Endothelial cell of umbilical vein (primary cell): ENCODE results near the gene CHSY1. TPM values are rescaled to one million over a fixed set of nuclear protein-coding genes. Genes with fewer than 3 reads are reported as not detected.

Experiments
- BruUV-seq: library from RNA; stranded (reverse); fragments of 400-500 nt; replicated peaks from 2 replicates; lab custom pipeline; 2021; lab: Mats Ljungman, UMichigan
- CTCF ChIA-PET: fragments of 300-600, 350-600 bp; sonication (Branson Sonifier 250); formaldehyde crosslinking; loops from one replicate; lab custom pipeline; 2021; ENCODE audit warnings: antibody characterized with exemption, inconsistent platforms; lab: Charles Lee
- POLR2A ChIA-PET: fragments of 300-600, 350-600 bp; sonication (Branson Sonifier 250); formaldehyde crosslinking; loops from one replicate; lab custom pipeline; 2021; ENCODE audit warnings: antibody characterized with exemption, inconsistent platforms; lab: Charles Lee
- DNase-seq: peaks from one replicate; pipeline ENCODE4 v3.0.0-alpha.2; 2011; ENCODE audit warnings: low read depth, low spot score
- FAIRE-seq: peaks from 2 replicates; lab custom pipeline; 2011; peaks lifted over from hg19 to GRCh38; lab: Jason Lieb, UNC
- H2AFZ ChIP-seq: 2 replicates; pipeline ENCODE4 v1.6.0; 2012; ENCODE audit warnings: low read depth, low read length, control low read depth, inconsistent platforms
- H3K27ac ChIP-seq: 2 replicates; pipeline ENCODE4 v1.5.1; 2011; ENCODE audit warnings: low read depth, mild to moderate bottlenecking, control low read depth, low read length, moderate library complexity; ENCODE audit not compliant: insufficient read depth
- H3K27me3 ChIP-seq, 2 experiments: 2 replicates each; pipeline versions ENCODE4 v1.6.0 to v1.6.1; 2011; ENCODE audit warnings: low read length in 2 of 2, mixed read lengths in 1 of 2; ENCODE audit not compliant: control insufficient read depth in 2 of 2, insufficient read depth in 2 of 2
- H3K36me3 ChIP-seq, 2 experiments: 2 replicates in 1 of 2; 3 replicates in 1 of 2; pipeline ENCODE4 v1.5.1; 2011; ENCODE audit warnings: low read length in 2 of 2, mild to moderate bottlenecking in 1 of 2, moderate library complexity in 1 of 2; ENCODE audit not compliant: control insufficient read depth in 2 of 2, insufficient read depth in 2 of 2; ENCODE audit errors: extremely low read depth in 1 of 2
- H3K4me1 ChIP-seq: 3 replicates; pipeline ENCODE4 v1.5.1; 2011; ENCODE audit warnings: mild to moderate bottlenecking, low read length; ENCODE audit not compliant: control insufficient read depth, insufficient read depth; ENCODE audit errors: extremely low read depth
- H3K4me2 ChIP-seq: 2 replicates; pipeline ENCODE4 v1.6.1; 2011; ENCODE audit warnings: low read length, control low read depth, mixed read lengths; ENCODE audit not compliant: insufficient read depth
- H3K4me3 ChIP-seq, 3 experiments: fragments of 200-600 bp in 1 of 3; sonication (generic), shearing (Covaris generic) in 1 of 3; replicated peaks in 1 of 3; 2 replicates each; pipeline ENCODE4 v1.5.1; 2011 to 2016; ENCODE audit warnings: control low read depth in 3 of 3, low read length in 3 of 3, mild to moderate bottlenecking in 2 of 3, inconsistent platforms in 1 of 3, low read depth in 1 of 3, moderate library complexity in 1 of 3; ENCODE audit not compliant: insufficient read depth in 1 of 3
- H3K79me2 ChIP-seq: 2 replicates; pipeline ENCODE4 v1.6.0; 2012; ENCODE audit warnings: low read length, inconsistent platforms; ENCODE audit not compliant: control insufficient read depth, insufficient read depth
- H3K9ac ChIP-seq: replicated peaks from 2 replicates; pipeline ENCODE3; 2011; ENCODE audit warnings: low read length, control low read depth; ENCODE audit not compliant: insufficient read depth; ENCODE audit errors: extremely low read depth
- H3K9me1 ChIP-seq: replicated peaks from 3 replicates; pipeline ENCODE4 v1.6.0; 2011; ENCODE audit warnings: mild to moderate bottlenecking, low read length; ENCODE audit not compliant: control insufficient read depth, insufficient read depth; ENCODE audit errors: extremely low read depth
- H3K9me3 ChIP-seq: replicated peaks from 2 replicates; pipeline ENCODE4 v1.5.1; 2012; ENCODE audit warnings: low read length, inconsistent platforms; ENCODE audit not compliant: control insufficient read depth, insufficient read depth
- H4K20me1 ChIP-seq: replicated peaks from 2 replicates; pipeline ENCODE3; 2011; ENCODE audit warnings: mild to moderate bottlenecking, low read length; ENCODE audit not compliant: control insufficient read depth, insufficient read depth; ENCODE audit errors: extremely low read depth
- EZH2 ChIP-seq: IDR thresholded peaks from 2 replicates; pipeline ENCODE4 v1.6.1; 2012; ENCODE audit warnings: borderline replicate concordance, low read depth, mild to moderate bottlenecking, moderate library complexity, low read length, inconsistent platforms; ENCODE audit not compliant: severe bottlenecking
- FOS ChIP-seq: IDR thresholded peaks from 2 replicates; pipeline ENCODE4 v1.6.1; 2011; ENCODE audit warnings: mild to moderate bottlenecking, low read length, moderate library complexity, borderline replicate concordance; ENCODE audit not compliant: insufficient read depth
- GATA2 ChIP-seq: IDR thresholded peaks from 2 replicates; pipeline ENCODE4 v1.7.0; 2011; ENCODE audit warnings: low read depth, mild to moderate bottlenecking, moderate library complexity, mixed read lengths, low read length; ENCODE audit not compliant: insufficient read length, insufficient read depth
- JUN ChIP-seq: IDR thresholded peaks from 2 replicates; pipeline ENCODE4 v1.6.1; 2011; ENCODE audit warnings: borderline replicate concordance, low read depth; ENCODE audit not compliant: insufficient read length, insufficient read depth
- MYC ChIP-seq: IDR thresholded peaks from one replicate; pipeline ENCODE4 v1.6.1; 2011; ENCODE audit warnings: mild to moderate bottlenecking, low read depth, low read length
- POLR2A ChIP-seq: IDR thresholded peaks from 2 replicates; pipeline ENCODE4 v1.6.1; 2012; ENCODE audit warnings: low read depth, mild to moderate bottlenecking, control low read depth, low read length
- POLR2AphosphoS5 ChIP-seq: IDR thresholded peaks from 2 replicates; pipeline ENCODE4 v1.6.1; 2012; ENCODE audit warnings: low read depth, mild to moderate bottlenecking, control low read depth, low read length, moderate library complexity; ENCODE audit not compliant: insufficient read depth
- dilution Hi-C: fragments of 300-500 bp; cut with MboI; formaldehyde crosslinking; loops from one replicate; pipeline ENCODE4 v1.15.0; 2019; ENCODE audit warnings: low sequenced_read_pairs; ENCODE audit not compliant: extremely low pct_ligation_motif_present
- intact Hi-C: fragments of 100-400 bp; cut with micrococcal nuclease; formaldehyde crosslinking; loops from one replicate; pipeline ENCODE4 v1.10.0; 2022
- polyA plus RNA-seq, 4 experiments: library from polyadenylated mRNA; depleted of rRNA in 3 of 4; stranded (reverse) in 3 of 4; unstranded in 1 of 4; fragments of >200 nt; gene quantifications; 2 replicates each; pipeline versions ENCODE4 v1.2.1 to v1.2.3, GENCODE V29; 2011 to 2012; ENCODE audit warnings: missing spikeins in 1 of 4
- total RNA-seq: library from RNA; stranded (reverse); gene quantifications from 2 replicates; pipeline ENCODE4 v1.2.3, GENCODE V29; 2021
- TF ChIP-seq, protein P1 (sequence below): IDR thresholded peaks from 2 replicates; pipeline ENCODE4 v1.6.1; 2011; ENCODE audit not compliant: insufficient read depth, insufficient read length
- TF ChIP-seq, protein P2 (sequence below), 2 donors: IDR thresholded peaks; 1 replicate in 1 of 2; 2 replicates in 1 of 2; pipeline ENCODE4 v1.5.1; 2011; ENCODE audit warnings: low read length in 2 of 2, mild to moderate bottlenecking in 2 of 2, moderate library complexity in 2 of 2, control low read depth in 1 of 2, inconsistent platforms in 1 of 2, low read depth in 1 of 2; ENCODE audit not compliant: insufficient read depth in 1 of 2; ENCODE audit errors: extremely low read depth in 1 of 2

Gene CHSY1
- total and polyA plus RNA-seq, 2 donors (not counting 3 experiments of a cell fraction or from before 2014, with no cell fraction given): 23.7 to 50.8 TPM

DNA sequence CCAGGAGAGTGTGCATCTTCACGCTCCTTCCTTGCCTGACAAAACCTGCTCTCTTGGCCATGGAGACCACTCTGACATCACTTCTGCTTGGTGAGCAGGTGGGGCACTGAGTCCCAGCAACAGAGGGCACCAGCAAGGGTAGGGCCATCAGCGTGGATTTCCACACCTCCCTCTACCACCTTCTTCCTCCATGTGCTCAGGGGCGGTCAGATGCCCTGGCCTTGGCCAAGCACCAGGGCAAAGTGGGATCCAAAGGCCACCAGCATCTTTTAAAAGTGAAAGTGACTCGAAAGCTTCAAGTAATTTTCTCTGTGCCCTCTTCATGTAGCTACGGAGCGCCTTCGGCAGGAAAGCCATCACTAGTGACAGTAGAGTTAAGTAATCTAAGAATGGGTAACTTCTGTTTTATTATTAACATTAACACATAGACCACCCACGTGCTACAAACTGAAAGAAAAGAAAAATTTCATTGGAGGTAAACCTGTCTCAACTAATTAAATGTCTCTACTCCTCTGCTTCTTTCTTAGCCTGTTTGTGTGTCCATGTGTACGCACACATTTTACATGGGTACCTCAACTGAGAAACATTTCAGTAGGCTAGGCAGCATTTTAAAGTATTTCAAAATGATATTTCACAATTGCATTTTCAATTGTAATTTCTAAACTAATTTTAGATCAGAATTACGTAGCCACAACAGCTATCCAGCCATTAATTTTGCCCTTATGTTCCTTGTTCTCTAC, 57.9 kb downstream of the CHSY1 start:
- no peak for DNase-seq
- H3K9me1 ChIP-seq: no peaks in the 10 kb centered on the region
- H2AFZ ChIP-seq: no peak overlapping the region
- dilution Hi-C loops: no loop called here
- BruUV-seq: no TSS peak
- no peak overlapping the region for H3K27ac ChIP-seq
- no peaks in the 10 kb centered on the region for H3K27me3 ChIP-seq
- no peak overlapping the region for H3K4me2 ChIP-seq
- TF ChIP-seq GATA2: no peak
- TF ChIP-seq, protein P1, sequence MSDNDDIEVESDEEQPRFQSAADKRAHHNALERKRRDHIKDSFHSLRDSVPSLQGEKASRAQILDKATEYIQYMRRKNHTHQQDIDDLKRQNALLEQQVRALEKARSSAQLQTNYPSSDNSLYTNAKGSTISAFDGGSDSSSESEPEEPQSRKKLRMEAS: no peak
- no peak for TF ChIP-seq MYC
- no peak for TF ChIP-seq EZH2
- no peak for TF ChIP-seq JUN
- no peak for TF ChIP-seq POLR2AphosphoS5
- no peak for TF ChIP-seq POLR2A
- no peak for TF ChIP-seq FOS
- TF ChIP-seq, protein P2, sequence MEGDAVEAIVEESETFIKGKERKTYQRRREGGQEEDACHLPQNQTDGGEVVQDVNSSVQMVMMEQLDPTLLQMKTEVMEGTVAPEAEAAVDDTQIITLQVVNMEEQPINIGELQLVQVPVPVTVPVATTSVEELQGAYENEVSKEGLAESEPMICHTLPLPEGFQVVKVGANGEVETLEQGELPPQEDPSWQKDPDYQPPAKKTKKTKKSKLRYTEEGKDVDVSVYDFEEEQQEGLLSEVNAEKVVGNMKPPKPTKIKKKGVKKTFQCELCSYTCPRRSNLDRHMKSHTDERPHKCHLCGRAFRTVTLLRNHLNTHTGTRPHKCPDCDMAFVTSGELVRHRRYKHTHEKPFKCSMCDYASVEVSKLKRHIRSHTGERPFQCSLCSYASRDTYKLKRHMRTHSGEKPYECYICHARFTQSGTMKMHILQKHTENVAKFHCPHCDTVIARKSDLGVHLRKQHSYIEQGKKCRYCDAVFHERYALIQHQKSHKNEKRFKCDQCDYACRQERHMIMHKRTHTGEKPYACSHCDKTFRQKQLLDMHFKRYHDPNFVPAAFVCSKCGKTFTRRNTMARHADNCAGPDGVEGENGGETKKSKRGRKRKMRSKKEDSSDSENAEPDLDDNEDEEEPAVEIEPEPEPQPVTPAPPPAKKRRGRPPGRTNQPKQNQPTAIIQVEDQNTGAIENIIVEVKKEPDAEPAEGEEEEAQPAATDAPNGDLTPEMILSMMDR (IDR thresholded peaks at IDR 0.05; ENCODE audit: extremely low read depth in 1 of 2, insufficient read depth in 1 of 2, low read depth in 1 of 2, low read length in 2 of 2): no peak
- H4K20me1 ChIP-seq: peaks cover 7% of the 10 kb centered on the region
- H3K9ac ChIP-seq: no peak overlapping the region
- intact Hi-C loops: no loop called here
- no peaks in the 10 kb centered on the region for H3K36me3 ChIP-seq
- peaks cover 11% of the 10 kb centered on the region for H3K4me1 ChIP-seq
- peaks cover 96% of the 10 kb centered on the region for H3K79me2 ChIP-seq
- CTCF ChIA-PET: interaction anchor here (1.1 kb wide), 3 partner anchors 17 to 58 kb away, joined by 3 to 4 read pairs (median 3); partner anchors contain the start of gene CHSY1
- no peak for FAIRE-seq
- POLR2A ChIA-PET: no interaction called here
- no peak overlapping the region for H3K4me3 ChIP-seq
- no peaks in the 10 kb centered on the region for H3K9me3 ChIP-seq
